H1 (cell line): ENCODE data around the gene DOCK10. TPM values are rescaled to one million over a fixed set of nuclear protein-coding genes. Genes with fewer than 3 reads are reported as not detected.

Experiments
- KDM1A ChIP-seq: fragments of 200-600, 300-600 bp; sonication (generic); IDR thresholded peaks from 2 replicates; pipeline ENCODE4 v1.7.1; 2016; ENCODE audit warnings: mild to moderate bottlenecking, low read length, borderline replicate concordance
- NRF1 ChIP-seq: IDR thresholded peaks from 2 replicates; pipeline ENCODE4 v1.6.1; 2011; ENCODE audit warnings: mild to moderate bottlenecking, low read depth, low read length, improper control_type of control experiment
- RBBP5 ChIP-seq: IDR thresholded peaks from 2 replicates; pipeline ENCODE4 v1.7.1; 2012; ENCODE audit warnings: low read depth, mild to moderate bottlenecking, inconsistent platforms, low read length, moderate library complexity, borderline replicate concordance
- TEAD4 ChIP-seq: IDR thresholded peaks from 2 replicates; pipeline ENCODE4 v1.6.1; 2012; ENCODE audit warnings: low read depth, low read length, inconsistent platforms, mixed read lengths
- polyA plus RNA-seq, 7 experiments: library from polyadenylated mRNA; depleted of rRNA in 3 of 7; stranded (reverse) in 5 of 7; unstranded in 2 of 7; fragments of >200 nt in 5 of 7; fragments of 200-250 nt in 2 of 7; gene quantifications; 1 replicate in 5 of 7; 2 replicates in 1 of 7; 4 replicates in 1 of 7; pipeline versions ENCODE4 v1.2.1 to v1.2.3, GENCODE V29; 2011 to 2013; ENCODE audit warnings: missing spikeins in 2 of 7, mixed read lengths in 2 of 7
- total RNA-seq: library from RNA; stranded (reverse); fragmentation: NEBNext Ultra II Directional; extraction: Animal tissue kit (Norgen Biotek cat#: 25700); gene quantifications from 2 replicates; pipeline ENCODE4 v1.2.1, GENCODE V29; 2021

The DOCK10 gene
- total and polyA plus RNA-seq, 2 of the 8 experiments (the other 6 are each of a cell fraction or from before 2014, with no cell fraction given), result 0.33 to 1.6 TPM

DNA sequence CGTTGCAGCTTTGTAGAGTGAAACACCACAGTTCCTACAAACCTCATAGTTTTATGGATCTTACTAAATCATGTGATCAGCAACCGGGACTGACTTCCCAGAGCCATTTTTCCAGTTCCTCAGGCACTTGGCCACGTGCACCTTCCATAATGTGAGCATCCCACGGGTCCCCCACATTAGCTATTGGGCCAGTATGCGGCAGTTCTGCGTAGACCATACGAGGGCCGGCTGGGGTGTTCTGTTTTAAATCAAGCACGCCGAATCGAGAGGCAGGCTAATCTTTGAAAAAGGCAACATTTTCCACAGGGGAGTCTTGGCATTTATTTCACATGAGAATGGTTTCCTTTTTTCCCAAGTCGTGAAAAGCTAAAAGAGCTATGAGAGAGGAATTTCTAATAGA is 190.5 kb downstream of the DOCK10 start (continued):
- TF ChIP-seq RBBP5 (no peak), NRF1 (no peak), TEAD4 (no peak), KDM1A (no peak)
